Stimulated activated CD8-positive, alpha-beta memory T cell treated with anti-CD3 and anti-CD28 coated beads, Interleukin-7, amount 100 ng/mL, for 1 hour (primary cell): ENCODE data around the gene NBPF19.
A peak's percentile ranks its signal among the peaks of the same experiment; 100 is the strongest.
"Not testable (repeated sequence)": the region's sequence is repeated elsewhere in the genome, so short reads cannot be mapped to it uniquely, and the experiment has no call there.

ENCODE experiments used
- DNase-seq, 2 donors: peaks; one replicate each; pipeline ENCODE4 v3.0.0-alpha.2; 2020; ENCODE audit warnings: low read depth in 2 of 2

The NBPF19 gene, protein sequence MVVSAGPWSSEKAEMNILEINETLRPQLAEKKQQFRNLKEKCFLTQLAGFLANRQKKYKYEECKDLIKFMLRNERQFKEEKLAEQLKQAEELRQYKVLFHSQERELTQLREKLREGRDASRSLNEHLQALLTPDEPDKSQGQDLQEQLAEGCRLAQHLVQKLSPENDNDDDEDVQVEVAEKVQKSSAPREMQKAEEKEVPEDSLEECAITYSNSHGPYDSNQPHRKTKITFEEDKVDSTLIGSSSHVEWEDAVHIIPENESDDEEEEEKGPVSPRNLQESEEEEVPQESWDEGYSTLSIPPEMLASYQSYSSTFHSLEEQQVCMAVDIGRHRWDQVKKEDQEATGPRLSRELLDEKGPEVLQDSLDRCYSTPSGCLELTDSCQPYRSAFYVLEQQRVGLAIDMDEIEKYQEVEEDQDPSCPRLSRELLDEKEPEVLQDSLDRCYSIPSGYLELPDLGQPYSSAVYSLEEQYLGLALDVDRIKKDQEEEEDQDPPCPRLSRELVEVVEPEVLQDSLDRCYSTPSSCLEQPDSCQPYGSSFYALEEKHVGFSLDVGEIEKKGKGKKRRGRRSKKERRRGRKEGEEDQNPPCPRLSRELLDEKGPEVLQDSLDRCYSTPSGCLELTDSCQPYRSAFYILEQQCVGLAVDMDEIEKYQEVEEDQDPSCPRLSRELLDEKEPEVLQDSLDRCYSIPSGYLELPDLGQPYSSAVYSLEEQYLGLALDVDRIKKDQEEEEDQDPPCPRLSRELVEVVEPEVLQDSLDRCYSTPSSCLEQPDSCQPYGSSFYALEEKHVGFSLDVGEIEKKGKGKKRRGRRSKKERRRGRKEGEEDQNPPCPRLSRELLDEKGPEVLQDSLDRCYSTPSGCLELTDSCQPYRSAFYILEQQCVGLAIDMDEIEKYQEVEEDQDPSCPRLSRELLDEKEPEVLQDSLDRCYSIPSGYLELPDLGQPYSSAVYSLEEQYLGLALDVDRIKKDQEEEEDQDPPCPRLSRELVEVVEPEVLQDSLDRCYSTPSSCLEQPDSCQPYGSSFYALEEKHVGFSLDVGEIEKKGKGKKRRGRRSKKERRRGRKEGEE (N-terminal part only)

DNA sequence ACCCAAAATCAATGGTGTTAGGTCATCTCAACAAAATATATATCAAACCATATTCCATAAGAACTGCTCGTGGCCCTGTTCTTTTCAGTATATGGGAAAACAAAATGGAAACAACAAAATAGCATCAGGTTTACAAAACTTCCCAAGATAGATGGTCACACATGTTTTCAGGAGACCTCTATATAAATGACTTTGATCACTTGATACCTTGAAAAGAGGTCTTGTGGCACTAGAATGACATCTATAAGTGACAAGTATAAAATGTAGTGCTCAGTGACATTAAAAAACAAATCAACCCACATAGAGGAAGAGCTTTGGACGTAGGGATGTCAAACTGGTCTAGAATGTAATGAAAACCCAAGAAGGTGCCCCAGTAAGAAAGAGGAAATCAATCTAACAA is at the start of gene NBPF19:
Gene NBPF19, plus strand, starts transcription at position 301 of the 400 bp plus-strand sequence. CDS start 888 bp downstream, outside the sequence.
- DNase-seq = not testable (repeated sequence)

GRCh38 chr1:149428317-149428716 is 46.5 kb upstream of the NBPF19 start:
- DNase-seq = not testable (repeated sequence)

DNA sequence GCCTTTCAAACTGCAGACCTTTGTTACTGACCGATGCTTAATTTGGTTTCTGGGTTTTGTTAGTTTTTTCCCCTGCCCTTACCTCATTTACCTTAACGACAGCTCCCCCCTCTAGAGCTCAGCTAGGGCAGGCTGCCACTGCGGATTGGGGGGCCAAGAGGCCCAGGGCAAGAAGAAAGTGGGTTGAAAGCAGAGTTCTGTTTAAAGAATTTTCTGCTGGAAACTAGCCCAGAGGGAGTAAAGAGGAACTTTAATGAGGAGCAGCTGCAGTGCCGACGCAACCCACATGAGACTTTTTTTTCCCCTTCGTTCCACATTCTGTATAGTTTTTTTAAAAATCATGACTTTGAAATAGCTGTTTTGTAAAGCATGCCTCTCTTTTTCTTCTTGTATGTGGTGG is 29.4 kb upstream of the NBPF19 start:
- not testable (repeated sequence) for DNase-seq

GRCh38 chr1:149452196-149452595 is 22.6 kb upstream of the NBPF19 start:
- DNase-seq = not testable (repeated sequence)

GRCh38 chr1:149452652-149453051 is 22.2 kb upstream of the NBPF19 start:
- DNase-seq = not testable (repeated sequence)

- peak; percentile 20 to 29 for DNase-seq
Observed at GRCh38 chr1:149558350-149558825, 83.5 kb downstream of the NBPF19 start.

- DNase-seq = not testable (repeated sequence)
Observed at GRCh38 chr1:149561806-149562205, 87.0 kb downstream of the NBPF19 start.

- DNase-seq = not testable (repeated sequence)
Observed at GRCh38 chr1:149565485-149565884, 90.6 kb downstream of the NBPF19 start.

GRCh38 chr1:149572763-149573162 is 97.9 kb downstream of the NBPF19 start:
- not testable (repeated sequence) for DNase-seq

DNA sequence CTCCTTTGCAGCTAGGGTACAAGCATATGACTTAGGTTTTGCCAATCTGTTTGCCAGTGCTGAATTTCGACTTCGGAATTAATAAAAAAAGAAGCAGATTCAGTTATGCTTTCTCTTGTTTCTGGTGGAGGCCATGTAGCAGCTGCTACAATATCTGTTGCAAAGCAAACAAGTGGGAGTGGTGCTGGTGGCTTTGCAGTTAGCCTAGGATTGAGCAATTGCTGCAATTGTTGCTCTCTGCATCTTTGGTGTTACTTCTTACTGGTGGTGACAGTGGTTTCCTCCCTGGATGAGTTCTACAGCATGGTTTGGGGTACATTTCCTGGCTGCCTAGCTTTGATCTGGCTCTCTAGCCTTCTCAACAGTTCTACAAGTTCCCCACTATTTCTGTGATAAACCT is 110.7 kb downstream of the NBPF19 start:
- DNase-seq = peak in 1 of 2 donors; percentile 20
